ENCODE results near the gene IFNA16. TPM values are rescaled to one million over a fixed set of nuclear protein-coding genes. Genes with fewer than 3 reads are reported as not detected.
"Not testable (repeated sequence)": the region's sequence is repeated elsewhere in the genome, so short reads cannot be mapped to it uniquely, and the experiment has no call there.

IFNA16 gene
- polyA plus RNA-seq, 3 donors: not detected

- WGBS, 3 donors: 62 to 97% (median 86%) methylated on average over 3 of the region's 3 CpGs
Measured at GRCh38 chr9:21207043-21207442, 10.1 kb downstream of the IFNA16 start, which contains the start of gene IFNA10. Gene IFNA10 (minus strand): TSS chr9:21207143. CDS start chr9:21207097, 46 bp downstream.

GRCh38 chr9:21205204-21205603 lies 11.9 kb downstream of the IFNA16 start:
- H3K27ac ChIP-seq (ENCODE audit: low read depth, low read length): no peak overlapping the region

More at GRCh38 chr9:21207043-21207442, 10.1 kb downstream of the IFNA16 start, which contains the start of gene IFNA10:
- H3K27ac ChIP-seq (ENCODE audit: low read depth, low read length): not testable (repeated sequence)

- H3K27ac ChIP-seq (ENCODE audit: low read depth, low read length): not testable (repeated sequence)
- 56 to 80% (median 78%) methylated on average over 4 of the region's 4 CpGs for WGBS, 3 donors
Measured at GRCh38 chr9:21202105-21202504, 15.0 kb downstream of the IFNA16 start, which contains the start of gene IFNA7. Gene IFNA7 (minus strand): TSS chr9:21202205. CDS start chr9:21202165, 40 bp downstream.

- WGBS, 3 donors: 32 to 33% (median 33%) methylated on average over 6 of the region's 6 CpGs
- not testable (repeated sequence) for H3K27ac ChIP-seq (ENCODE audit: low read depth, low read length)
Measured at GRCh38 chr9:21194867-21195776, 22.0 kb downstream of the IFNA16 start.

GRCh38 chr9:21187487-21187886 lies 29.6 kb downstream of the IFNA16 start, which contains the start of gene IFNA4:
Gene IFNA4 (minus strand): TSS chr9:21187587. CDS start chr9:21187531, 56 bp downstream.
- WGBS, 3 donors: 67 to 92% (median 89%) methylated on average over 2 to 3 of the region's 3 CpGs
- not testable (repeated sequence) for H3K27ac ChIP-seq (ENCODE audit: low read depth, low read length)

- WGBS, 3 donors: 33 to 42% (median 36%) methylated on average over 4 of the region's 4 CpGs
Measured at GRCh38 chr9:21182810-21183736, 34.0 kb downstream of the IFNA16 start.

GRCh38 chr9:21174671-21175070 lies 42.4 kb downstream of the IFNA16 start:
- 78 to 92% (median 88%) methylated on average over 2 of the region's 2 CpGs for WGBS, 3 donors

More at GRCh38 chr9:21182810-21183736, 34.0 kb downstream of the IFNA16 start:
- H3K27ac ChIP-seq (ENCODE audit: low read depth, low read length): not testable (repeated sequence)

GRCh38 chr9:21172156-21172555 lies 45.0 kb downstream of the IFNA16 start:
- H3K27ac ChIP-seq (ENCODE audit: low read depth, low read length): no peak overlapping the region
- WGBS, 3 donors: 77 to 81% (median 79%) methylated on average over 3 of the region's 3 CpGs

More at GRCh38 chr9:21174671-21175070, 42.4 kb downstream of the IFNA16 start:
- no peak overlapping the region for H3K27ac ChIP-seq (ENCODE audit: low read depth, low read length)

- no peak overlapping the region for H3K27ac ChIP-seq (ENCODE audit: low read depth, low read length)
- 71 to 93% (median 87%) methylated on average over 1 of the region's 1 CpG for WGBS, 3 donors
Measured at GRCh38 chr9:21171351-21171750, 45.8 kb downstream of the IFNA16 start.

GRCh38 chr9:21166560-21166959 lies 50.6 kb downstream of the IFNA16 start, which contains the start of gene IFNA21:
Gene IFNA21 (minus strand): TSS chr9:21166660. CDS start chr9:21166612, 48 bp downstream.
- WGBS, 3 donors: 51 to 95% (median 89%) methylated on average over 2 of the region's 2 CpGs
- H3K27ac ChIP-seq (ENCODE audit: low read depth, low read length): not testable (repeated sequence)

Other genes with a start within 250 kb of the IFNA16 start
- 1 to 10 TPM in 2 of 3 donors, under 1 TPM in 1; 0.20 to 2.4 (median 1.1) TPM for gene HACD4, start 185.7 kb downstream of the IFNA16 start, polyA plus RNA-seq
- not detected for gene IFNB1, start 139.4 kb downstream of the IFNA16 start, polyA plus RNA-seq
- gene IFNW1, start 75.5 kb downstream of the IFNA16 start, polyA plus RNA-seq: not detected
- gene IFNA21, start 50.7 kb downstream of the IFNA16 start, polyA plus RNA-seq: not detected
- not detected for gene IFNA4, start 29.7 kb downstream of the IFNA16 start, polyA plus RNA-seq
- not detected for gene IFNA7, start 15.1 kb downstream of the IFNA16 start, polyA plus RNA-seq
- gene IFNA10, start 10.2 kb downstream of the IFNA16 start, polyA plus RNA-seq: not detected
- gene IFNA17, start 10.9 kb upstream of the IFNA16 start, polyA plus RNA-seq: not detected
- not detected for gene IFNA14, start 22.7 kb upstream of the IFNA16 start, polyA plus RNA-seq
- gene IFNA5, start 88.0 kb upstream of the IFNA16 start, polyA plus RNA-seq: not detected
- 1 to 10 TPM; 5.0 to 8.8 (median 7.8) TPM for gene KLHL9, start 118.1 kb upstream of the IFNA16 start, polyA plus RNA-seq
- not detected for gene IFNA6, start 133.6 kb upstream of the IFNA16 start, polyA plus RNA-seq
- not detected for gene IFNA13, start 150.7 kb upstream of the IFNA16 start, polyA plus RNA-seq
- gene IFNA2, start 168.1 kb upstream of the IFNA16 start, polyA plus RNA-seq: under 1 TPM in 1 of 3 donors, not detected in 2; 0.56 TPM
- gene IFNA8, start 191.8 kb upstream of the IFNA16 start, polyA plus RNA-seq: not detected
- not detected for gene IFNA1, start 223.1 kb upstream of the IFNA16 start, polyA plus RNA-seq